Fibroblast of lung (primary cell): ENCODE measurements around the gene EXOC6B. TPM values are rescaled to one million over a fixed set of nuclear protein-coding genes. Genes with fewer than 3 reads are reported as not detected.

ENCODE experiments used
- DNase-seq, 2 donors: peaks; one replicate each; pipeline versions ENCODE4 v3.0.0 to v3.0.0-alpha.2; 2010; ENCODE audit warnings: low read depth in 2 of 2
- H2AFZ ChIP-seq: 2 replicates; pipeline ENCODE4 v1.5.1; 2012; ENCODE audit warnings: low read length, control low read depth, inconsistent platforms
- H3K27ac ChIP-seq: 2 replicates; pipeline ENCODE4 v1.5.1; 2011; ENCODE audit warnings: low read length, control low read depth; ENCODE audit not compliant: insufficient read depth
- H3K27me3 ChIP-seq: 2 replicates; pipeline ENCODE4 v1.5.1; 2011; ENCODE audit warnings: mild to moderate bottlenecking, low read length; ENCODE audit not compliant: control insufficient read depth, insufficient read depth
- H3K36me3 ChIP-seq: 2 replicates; pipeline ENCODE4 v1.5.1; 2011; ENCODE audit warnings: low read length; ENCODE audit not compliant: control insufficient read depth, insufficient read depth
- H3K4me1 ChIP-seq: 2 replicates; pipeline ENCODE4 v1.5.1; 2011; ENCODE audit warnings: low read length; ENCODE audit not compliant: control insufficient read depth, insufficient read depth; ENCODE audit errors: extremely low read depth
- H3K4me2 ChIP-seq: 2 replicates; pipeline ENCODE4 v1.5.1; 2011; ENCODE audit warnings: low read length, control low read depth; ENCODE audit not compliant: insufficient read depth; ENCODE audit errors: extremely low read depth
- H3K4me3 ChIP-seq, 4 experiments: fragments of 200-600 bp in 1 of 4; sonication (generic) in 1 of 4; replicated peaks in 1 of 4; 2 replicates each; pipeline ENCODE4 v1.5.1; 2011 to 2016; ENCODE audit warnings: low read length in 4 of 4, low read depth in 3 of 4, mild to moderate bottlenecking in 3 of 4, control low read depth in 2 of 4, inconsistent platforms in 1 of 4, mixed read lengths in 1 of 4; ENCODE audit not compliant: insufficient read depth in 1 of 4; ENCODE audit errors: control extremely low read depth in 1 of 4
- H3K79me2 ChIP-seq: 2 replicates; pipeline ENCODE4 v1.5.1; 2012; ENCODE audit warnings: mild to moderate bottlenecking, low read length, inconsistent platforms; ENCODE audit not compliant: control insufficient read depth, insufficient read depth
- H3K9ac ChIP-seq: 2 replicates; pipeline ENCODE4 v1.5.1; 2011; ENCODE audit warnings: mild to moderate bottlenecking, low read length, control low read depth; ENCODE audit not compliant: insufficient read depth
- H3K9me3 ChIP-seq: 2 replicates; pipeline ENCODE4 v1.5.1; 2012; ENCODE audit warnings: low read depth, low read length; ENCODE audit not compliant: control insufficient read depth, insufficient read depth
- H4K20me1 ChIP-seq: 2 replicates; pipeline ENCODE4 v1.5.1; 2011; ENCODE audit warnings: low read length; ENCODE audit not compliant: control insufficient read depth, insufficient read depth; ENCODE audit errors: extremely low read depth
- CTCF ChIP-seq, 2 donors: IDR thresholded peaks in 1 of 2; conservative IDR thresholded peaks in 1 of 2; 1 replicate in 1 of 2; 2 replicates in 1 of 2; pipeline ENCODE4 v1.5.1; 2011 to 2012; ENCODE audit warnings: low read length in 2 of 2, control low read depth in 1 of 2, inconsistent platforms in 1 of 2, low read depth in 1 of 2, mild to moderate bottlenecking in 1 of 2
- EZH2 ChIP-seq: IDR thresholded peaks from 2 replicates; pipeline ENCODE4 v1.5.1; 2012; ENCODE audit warnings: low read length, control low read depth, mild to moderate bottlenecking; ENCODE audit errors: missing control alignments
- polyA plus RNA-seq, 2 donors: library from polyadenylated mRNA; depleted of rRNA in 1 of 2; stranded (reverse) in 1 of 2; unstranded in 1 of 2; fragments of >200 nt; gene quantifications; 2 replicates each; pipeline ENCODE4 v1.2.1, GENCODE V29; 2011 to 2012; ENCODE audit warnings: missing spikeins in 1 of 2
- total RNA-seq: library from RNA; depleted of rRNA; stranded (reverse); fragments of >200 nt; gene quantifications from 2 replicates; pipeline ENCODE4 v1.2.1, GENCODE V29; 2014

The EXOC6B gene
- total and polyA plus RNA-seq, 2 donors (not counting 1 experiment from before 2014, with no cell fraction given) = 26.3 to 36.5 TPM

DNA sequence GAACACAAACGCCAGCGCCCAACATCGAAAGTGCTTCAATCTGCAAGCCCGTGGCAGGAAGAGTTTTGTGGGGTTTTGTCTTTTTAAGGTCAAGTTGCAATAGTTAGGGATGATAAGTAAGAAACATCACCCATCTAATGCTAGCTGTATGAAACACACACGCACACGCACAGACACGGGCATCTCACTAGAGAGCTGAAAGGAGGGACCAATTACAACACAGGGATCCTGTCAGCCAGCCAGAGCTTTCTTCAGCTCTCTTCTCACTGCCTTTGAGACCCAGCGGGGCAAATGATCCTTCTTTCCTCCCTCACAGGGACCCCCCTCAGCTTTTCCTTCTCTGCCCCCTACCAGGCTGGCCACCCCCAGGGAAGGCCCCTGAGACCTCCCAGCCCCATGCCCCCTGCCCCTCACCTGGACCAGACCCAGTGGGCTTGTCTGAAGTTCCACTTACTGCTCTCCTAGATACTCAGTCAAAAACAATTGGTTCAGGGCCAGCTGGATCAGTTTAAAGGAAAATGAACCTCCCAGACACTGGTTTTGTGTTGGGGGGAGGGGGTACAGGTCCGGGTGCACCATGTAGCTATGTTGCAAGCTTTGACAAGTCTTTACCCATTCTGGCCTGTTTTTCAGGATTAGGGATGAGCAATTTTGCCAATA is 696.0 kb downstream of the EXOC6B start:
- Histone ChIP-seq H3K4me2 (no peak overlapping the region), H4K20me1 (no peaks in the 10 kb centered on the region), H2AFZ (no peak overlapping the region), H3K9ac (no peak overlapping the region), H3K4me1 (no peaks in the 10 kb centered on the region), H3K4me3 (no peak overlapping the region), H3K27me3 (no peaks in the 10 kb centered on the region), H3K27ac (no peak overlapping the region), H3K9me3 (no peaks in the 10 kb centered on the region), H3K36me3 (no peaks in the 10 kb centered on the region), H3K79me2 (no peaks in the 10 kb centered on the region)
- peak in 1 of 2 donors; percentile 18 for DNase-seq
- TF ChIP-seq EZH2 (no peak), CTCF (conservative IDR thresholded peaks at IDR 0.05 in 1 of 2, IDR thresholded peaks at IDR 0.05 in 1 of 2; ENCODE audit: low read depth in 1 of 2, low read length in 2 of 2) (no peak)

- H3K4me3 ChIP-seq = no peak overlapping the region
- H3K4me1 ChIP-seq = no peaks in the 10 kb centered on the region
- no peak overlapping the region for H3K4me2 ChIP-seq
- no peaks in the 10 kb centered on the region for H4K20me1 ChIP-seq
- H3K27me3 ChIP-seq = no peaks in the 10 kb centered on the region
- H3K9me3 ChIP-seq = no peaks in the 10 kb centered on the region
- no peak overlapping the region for H3K27ac ChIP-seq
- no peaks in the 10 kb centered on the region for H3K79me2 ChIP-seq
- no peak for DNase-seq
- H3K36me3 ChIP-seq = no peaks in the 10 kb centered on the region
- TF ChIP-seq EZH2 (no peak), CTCF (conservative IDR thresholded peaks at IDR 0.05 in 1 of 2, IDR thresholded peaks at IDR 0.05 in 1 of 2; ENCODE audit: low read depth in 1 of 2, low read length in 2 of 2) (no peak)
- no peak overlapping the region for H3K9ac ChIP-seq
- no peak overlapping the region for H2AFZ ChIP-seq
Measured at GRCh38 chr2:72128843-72129227, 697.0 kb downstream of the EXOC6B start.

- no peaks in the 10 kb centered on the region for H4K20me1 ChIP-seq
- no peak overlapping the region for H2AFZ ChIP-seq
- no peaks in the 10 kb centered on the region for H3K36me3 ChIP-seq
- no peak overlapping the region for H3K4me2 ChIP-seq
- no peak overlapping the region for H3K27ac ChIP-seq
- TF ChIP-seq EZH2 = no peak
- TF ChIP-seq CTCF (conservative IDR thresholded peaks at IDR 0.05 in 1 of 2, IDR thresholded peaks at IDR 0.05 in 1 of 2; ENCODE audit: low read depth in 1 of 2, low read length in 2 of 2) = no peak
- no peak overlapping the region for H3K4me3 ChIP-seq
- H3K4me1 ChIP-seq = no peaks in the 10 kb centered on the region
- H3K27me3 ChIP-seq = no peaks in the 10 kb centered on the region
- H3K79me2 ChIP-seq = no peaks in the 10 kb centered on the region
- H3K9ac ChIP-seq = no peak overlapping the region
- DNase-seq = no peak
- H3K9me3 ChIP-seq = no peaks in the 10 kb centered on the region
Measured at GRCh38 chr2:72128059-72128842, 697.6 kb downstream of the EXOC6B start.
